GM10248 (cell line): ENCODE measurements around the gene CHD6.
A peak's percentile ranks its signal among the peaks of the same experiment; 100 is the strongest.

Source experiments
- CTCF ChIA-PET: fragments of 300-600 bp; sonication (Branson Sonifier 250); formaldehyde crosslinking; extraction: SDS; loops from one replicate; lab custom pipeline; 2021; ENCODE audit warnings: antibody characterized with exemption; lab: Yijun Ruan, JAX
- POLR2A ChIA-PET: fragments of 350-650 bp; sonication (Branson Sonifier 250); formaldehyde crosslinking; extraction: SDS; loops from one replicate; lab custom pipeline; 2020; ENCODE audit warnings: antibody characterized with exemption; lab: Yijun Ruan, JAX
- DNase-seq: peaks from one replicate; pipeline ENCODE4 v3.0.0; 2012; ENCODE audit errors: extremely low spot score
- TF ChIP-seq, protein P1 (sequence below): IDR thresholded peaks from 2 replicates; pipeline ENCODE4 v1.5.1; 2012; ENCODE audit warnings: mild to moderate bottlenecking, low read depth; ENCODE audit errors: extremely low read depth, missing control alignments, control extremely low read depth

The CHD6 gene

DNA sequence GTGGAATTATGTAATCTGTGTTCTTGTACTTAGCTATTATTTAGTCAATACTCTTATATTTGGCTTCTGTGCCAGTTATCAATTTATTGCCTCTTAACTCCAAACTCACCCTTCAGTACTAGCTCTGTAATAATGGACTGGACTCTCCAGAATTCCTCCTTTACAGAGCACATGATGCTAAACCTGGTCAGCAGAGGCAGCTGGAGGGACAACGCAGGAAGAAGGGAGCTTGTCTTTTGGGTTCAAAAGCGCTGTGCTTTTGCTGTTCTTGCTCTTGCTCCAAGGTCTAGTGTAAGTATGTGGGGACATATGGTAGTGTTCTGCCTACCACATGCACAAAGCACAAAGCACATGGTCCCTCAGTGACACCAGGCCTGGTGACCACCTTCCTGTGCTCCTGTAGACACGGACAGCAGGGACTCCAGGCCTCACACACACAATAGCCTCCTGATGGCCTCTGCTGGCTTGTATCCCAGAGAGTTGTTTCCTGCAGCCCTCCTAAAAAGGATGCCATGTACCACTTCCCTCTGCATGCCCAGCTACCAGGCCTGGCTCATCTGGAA is 46.1 kb downstream of the CHD6 start:
- CTCF ChIA-PET: interaction anchor here (0.8 to 2.4 kb wide), 6 partner anchors 11 to 39 kb away, joined by 3 to 10 read pairs (median 7); no protein-coding TSS in a partner anchor
- POLR2A ChIA-PET: interaction anchor here (0.9 kb wide), 1 partner anchor 47 kb away, joined by 5 read pairs; the partner anchor contains the start of gene CHD6
- TF ChIP-seq, protein P1, sequence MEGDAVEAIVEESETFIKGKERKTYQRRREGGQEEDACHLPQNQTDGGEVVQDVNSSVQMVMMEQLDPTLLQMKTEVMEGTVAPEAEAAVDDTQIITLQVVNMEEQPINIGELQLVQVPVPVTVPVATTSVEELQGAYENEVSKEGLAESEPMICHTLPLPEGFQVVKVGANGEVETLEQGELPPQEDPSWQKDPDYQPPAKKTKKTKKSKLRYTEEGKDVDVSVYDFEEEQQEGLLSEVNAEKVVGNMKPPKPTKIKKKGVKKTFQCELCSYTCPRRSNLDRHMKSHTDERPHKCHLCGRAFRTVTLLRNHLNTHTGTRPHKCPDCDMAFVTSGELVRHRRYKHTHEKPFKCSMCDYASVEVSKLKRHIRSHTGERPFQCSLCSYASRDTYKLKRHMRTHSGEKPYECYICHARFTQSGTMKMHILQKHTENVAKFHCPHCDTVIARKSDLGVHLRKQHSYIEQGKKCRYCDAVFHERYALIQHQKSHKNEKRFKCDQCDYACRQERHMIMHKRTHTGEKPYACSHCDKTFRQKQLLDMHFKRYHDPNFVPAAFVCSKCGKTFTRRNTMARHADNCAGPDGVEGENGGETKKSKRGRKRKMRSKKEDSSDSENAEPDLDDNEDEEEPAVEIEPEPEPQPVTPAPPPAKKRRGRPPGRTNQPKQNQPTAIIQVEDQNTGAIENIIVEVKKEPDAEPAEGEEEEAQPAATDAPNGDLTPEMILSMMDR: peak; percentile 11
- DNase-seq: no peak

DNA sequence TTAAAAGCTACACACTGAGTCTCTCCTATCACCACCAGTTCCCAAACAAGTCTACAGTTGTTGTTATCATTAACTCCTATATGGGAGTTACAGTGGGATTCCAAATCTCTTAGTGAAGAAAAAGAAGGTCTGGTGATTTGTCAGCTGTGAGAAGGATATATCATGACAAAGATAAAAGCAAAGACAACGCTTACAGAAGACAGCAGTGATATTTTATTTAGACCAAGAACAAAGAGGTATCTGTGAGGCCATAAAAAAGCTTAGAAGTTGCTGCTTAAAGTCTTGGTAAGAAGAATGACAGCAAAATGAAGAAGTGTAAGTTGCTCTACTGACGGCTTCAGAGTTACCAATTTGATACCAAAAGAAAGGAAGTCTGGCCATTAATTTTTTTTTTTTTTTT is 47.2 kb downstream of the CHD6 start:
- DNase-seq: no peak
- TF ChIP-seq, protein P1: no peak
- ChIA-PET CTCF (interaction anchor here (1.0 to 2.4 kb wide), 5 partner anchors 10 to 47 kb away, joined by 3 to 10 read pairs (median 7); partner anchors contain the start of gene CHD6), POLR2A (interaction anchor here (0.9 kb wide), 1 partner anchor 48 kb away, joined by 5 read pairs; the partner anchor contains the start of gene CHD6)

DNA sequence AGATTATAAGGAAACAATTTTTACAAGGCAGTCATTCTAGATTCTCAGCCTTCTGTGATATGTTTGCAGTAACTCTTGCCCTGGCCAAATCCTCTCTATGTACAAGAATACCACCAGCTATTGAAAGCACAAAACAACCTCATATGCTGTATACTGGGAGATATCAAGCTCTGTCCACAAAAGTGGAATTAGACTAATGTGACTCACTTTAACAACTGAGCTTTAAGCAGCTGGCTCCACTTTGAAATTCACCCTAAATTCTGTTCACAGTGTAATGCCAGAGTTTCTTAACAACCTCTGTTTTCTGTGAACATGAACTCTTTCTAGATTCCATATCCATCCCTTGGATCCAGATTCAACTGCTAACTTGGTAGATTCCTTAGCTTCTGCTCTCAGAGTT is 47.6 kb downstream of the CHD6 start:
- TF ChIP-seq, protein P1: no peak
- no peak for DNase-seq
- CTCF ChIA-PET: interaction anchor here (0.8 to 2.4 kb wide), 6 partner anchors 10 to 48 kb away, joined by 3 to 10 read pairs (median 5); partner anchors contain the start of gene CHD6
- POLR2A ChIA-PET: no interaction called here

DNA sequence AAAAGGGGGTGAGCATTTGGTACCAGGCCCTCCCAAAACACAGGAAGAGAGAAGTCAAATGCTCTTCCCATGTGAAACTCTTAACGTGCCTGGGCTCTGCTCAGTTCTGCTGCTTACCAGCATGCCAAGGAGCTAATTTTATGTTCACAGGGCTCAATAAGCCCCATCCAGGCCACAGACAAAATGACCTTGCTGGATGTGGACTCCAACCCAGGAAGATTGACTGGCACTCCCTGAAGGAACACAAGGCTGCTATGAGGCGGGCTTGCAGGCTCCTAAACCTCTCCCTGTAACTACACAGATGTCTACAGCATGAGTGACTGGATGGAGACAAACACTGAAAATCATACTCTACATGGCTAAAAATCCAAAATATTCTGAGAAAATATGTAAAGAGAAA is 50.6 kb downstream of the CHD6 start:
- CTCF ChIA-PET: interaction anchor here (1.3 kb wide), 1 partner anchor 44 kb away, joined by 3 read pairs; no protein-coding TSS in a partner anchor
- TF ChIP-seq, protein P1: no peak
- POLR2A ChIA-PET: no interaction called here
- DNase-seq: no peak

DNA sequence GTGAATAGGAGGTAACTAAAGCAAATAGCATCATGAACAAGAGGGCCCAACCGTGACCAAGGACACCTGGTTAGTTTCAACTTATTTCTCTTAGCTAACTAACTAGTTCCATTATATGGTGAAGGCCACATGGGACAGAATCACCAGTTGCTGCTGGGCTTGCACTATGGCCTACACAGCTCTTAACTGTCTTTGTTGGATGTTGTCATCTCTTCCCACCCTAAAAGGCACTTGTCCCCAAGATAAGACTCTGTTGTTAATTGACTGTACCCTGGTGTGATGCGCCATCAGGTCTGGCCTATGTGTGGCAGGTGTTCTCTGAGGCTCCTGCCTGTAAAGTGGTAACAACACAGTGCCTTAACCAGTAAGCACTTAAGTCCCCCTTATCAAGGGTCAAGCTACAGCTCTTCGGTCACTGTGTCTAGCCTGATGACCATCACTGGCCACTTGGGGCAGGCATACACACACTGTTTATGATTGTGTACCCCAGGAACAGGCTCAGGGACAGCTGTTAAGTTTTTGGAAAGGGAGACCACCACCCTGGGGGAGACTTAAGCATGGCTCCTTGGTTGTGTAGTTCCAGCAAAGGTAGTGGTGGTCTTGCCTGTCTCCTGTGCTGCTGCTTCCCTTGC is 51.2 kb downstream of the CHD6 start:
- ChIA-PET POLR2A (no interaction called here), CTCF (interaction anchor here (1.3 kb wide), 1 partner anchor 45 kb away, joined by 3 read pairs; no protein-coding TSS in a partner anchor)
- TF ChIP-seq, protein P1: no peak
- DNase-seq: no peak

DNA sequence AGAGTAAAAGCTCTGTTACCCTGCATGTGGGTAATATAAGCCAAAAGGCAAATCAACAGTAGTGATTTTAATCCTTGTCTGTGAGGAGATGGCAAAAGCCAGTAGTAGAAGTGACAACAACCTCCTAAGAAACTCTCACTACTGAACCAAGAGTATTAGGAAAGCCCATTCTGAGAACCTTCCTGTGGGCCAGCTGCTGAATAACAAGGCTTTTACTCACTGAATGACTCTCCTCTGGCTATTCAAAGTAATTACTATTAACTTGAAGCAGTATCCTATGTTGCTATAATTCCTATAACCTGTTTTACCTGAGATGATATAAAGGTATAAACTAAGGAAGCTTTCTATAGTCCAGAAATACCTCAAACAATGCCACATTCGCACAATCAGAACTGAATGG is 55.1 kb downstream of the CHD6 start:
- ChIA-PET POLR2A (no interaction called here), CTCF (interaction anchor here (0.9 to 1.1 kb wide), 2 partner anchors 13 to 78 kb away, joined by 3 read pairs; no protein-coding TSS in a partner anchor)
- TF ChIP-seq, protein P1: no peak
- no peak for DNase-seq
